Large intestine (tissue), 12 donors: ENCODE results near the gene PRDM12. TPM values are rescaled to one million over a fixed set of nuclear protein-coding genes. Genes with fewer than 3 reads are reported as not detected.

ENCODE experiments used
- DNase-seq, 2 donors: peaks; one replicate each; pipeline versions ENCODE4 v3.0.0 to v3.0.0-alpha.2; 2013
- H3K27ac ChIP-seq: one replicate; pipeline ENCODE4 v1.5.1; 2013; ENCODE audit warnings: low read length
- H3K27me3 ChIP-seq: 2 replicates; pipeline ENCODE4 v1.6.1; 2013; ENCODE audit warnings: low read length; ENCODE audit not compliant: control insufficient read depth, insufficient read depth
- H3K36me3 ChIP-seq: 2 replicates; pipeline ENCODE4 v1.6.1; 2013; ENCODE audit warnings: low read length; ENCODE audit not compliant: control insufficient read depth, insufficient read depth
- H3K4me1 ChIP-seq: one replicate; pipeline ENCODE4 v1.6.1; 2013; ENCODE audit warnings: low read length; ENCODE audit not compliant: control insufficient read depth, insufficient read depth
- H3K4me3 ChIP-seq: one replicate; pipeline ENCODE4 v1.5.1; 2013; ENCODE audit warnings: low read length
- H3K9me3 ChIP-seq: one replicate; pipeline ENCODE4 v1.6.1; 2013; ENCODE audit warnings: mild to moderate bottlenecking, low read depth, low read length, moderate library complexity; ENCODE audit not compliant: control insufficient read depth
- WGBS: methylation state at CpG from one replicate; pipeline ENCODE4 v1.1.5; 2013; ENCODE audit warnings: low lambda C conversion rate; ENCODE audit not compliant: insufficient coverage; 5-methylcytosine and 5-hydroxymethylcytosine counted together
- long read RNA-seq, 11 donors: transcript quantifications; one replicate each; lab custom pipeline, GENCODE V29; 2026
- polyA plus RNA-seq: library from polyadenylated mRNA; unstranded; fragments of 120-200 nt; gene quantifications from one replicate; pipeline ENCODE4 v1.2.1, GENCODE V29; 2013

PRDM12 gene
- 0.04 TPM for polyA plus RNA-seq
- long read RNA-seq, donor 1: 0 reads
- long read RNA-seq, donor 2: 0 reads
- long read RNA-seq, donor 3: 0 reads
- long read RNA-seq, donor 4: 0 reads
- long read RNA-seq, donor 5: 0 reads
- long read RNA-seq, donor 6: 0 reads
- long read RNA-seq, donor 7: 0 reads
- long read RNA-seq, donor 8: 0 reads
- long read RNA-seq, donor 9: 0 reads
- long read RNA-seq, donor 10: 0 reads
- long read RNA-seq, donor 11: 0 reads

GRCh38 chr9:130664251-130665028, at the start of gene PRDM12:
PRDM12 (plus strand) TSS chr9:130664594; CDS start chr9:130664654, 60 bp downstream.
- DNase-seq: no peak
- H3K27me3 ChIP-seq: peaks cover 94% of the 10 kb centered on the region
- no peak within 1 kb of the TSS for H3K27ac ChIP-seq
- H3K4me1 ChIP-seq: peaks cover 9% of the 10 kb centered on the region
- peaks cover 32% of the 10 kb centered on the region for H3K9me3 ChIP-seq
- no peaks in the 10 kb centered on the region for H3K36me3 ChIP-seq
- no peak within 1 kb of the TSS for H3K4me3 ChIP-seq
- whole genome bisulfite sequencing: no CpG with 5 or more reads among the region's 76 CpGs

GRCh38 chr9:130616451-130616850, 47.9 kb upstream of the PRDM12 start:
- H3K27me3 ChIP-seq: no peaks in the 10 kb centered on the region
- no CpG with 5 or more reads among the region's 10 CpGs for whole genome bisulfite sequencing
- H3K4me1 ChIP-seq: no peaks in the 10 kb centered on the region
- peaks cover 93% of the 10 kb centered on the region for H3K36me3 ChIP-seq
- DNase-seq: no peak
- no peak overlapping the region for H3K4me3 ChIP-seq
- no peaks in the 10 kb centered on the region for H3K9me3 ChIP-seq
- H3K27ac ChIP-seq: no peak overlapping the region

GRCh38 chr9:130623466-130623865, 40.9 kb upstream of the PRDM12 start:
- Histone ChIP-seq H3K4me3 (no peak overlapping the region), H3K9me3 (no peaks in the 10 kb centered on the region), H3K27me3 (no peaks in the 10 kb centered on the region), H3K36me3 (peaks cover 85% of the 10 kb centered on the region), H3K27ac (no peak overlapping the region), H3K4me1 (no peaks in the 10 kb centered on the region)
- no peak for DNase-seq
- 90% methylated on average over 2 of the region's 10 CpGs for WGBS

GRCh38 chr9:130624154-130624553, 40.2 kb upstream of the PRDM12 start:
- no peaks in the 10 kb centered on the region for H3K4me1 ChIP-seq
- peaks cover 82% of the 10 kb centered on the region for H3K36me3 ChIP-seq
- DNase-seq: no peak
- 83% methylated on average over 1 of the region's 4 CpGs for WGBS
- no peaks in the 10 kb centered on the region for H3K9me3 ChIP-seq
- no peaks in the 10 kb centered on the region for H3K27me3 ChIP-seq
- no peak overlapping the region for H3K4me3 ChIP-seq
- H3K27ac ChIP-seq: no peak overlapping the region

GRCh38 chr9:130626249-130626996, 38.0 kb upstream of the PRDM12 start:
- no peaks in the 10 kb centered on the region for H3K27me3 ChIP-seq
- H3K27ac ChIP-seq: no peak overlapping the region
- no peaks in the 10 kb centered on the region for H3K9me3 ChIP-seq
- H3K4me1 ChIP-seq: no peaks in the 10 kb centered on the region
- DNase-seq: no peak
- H3K36me3 ChIP-seq: peaks cover 82% of the 10 kb centered on the region
- WGBS: no CpG with 5 or more reads among the region's 21 CpGs
- H3K4me3 ChIP-seq: no peak overlapping the region

GRCh38 chr9:130627051-130627450, 37.3 kb upstream of the PRDM12 start:
- no CpG with 5 or more reads among the region's 10 CpGs for WGBS
- no peak for DNase-seq

GRCh38 chr9:130627896-130628792, 36.2 kb upstream of the PRDM12 start:
- no peak overlapping the region for H3K4me3 ChIP-seq
- no peaks in the 10 kb centered on the region for H3K9me3 ChIP-seq
- H3K27me3 ChIP-seq: no peaks in the 10 kb centered on the region
- no peak for DNase-seq
- H3K36me3 ChIP-seq: peaks cover 92% of the 10 kb centered on the region
- no peaks in the 10 kb centered on the region for H3K4me1 ChIP-seq
- H3K27ac ChIP-seq: no peak overlapping the region
- 80% methylated on average over 1 of the region's 23 CpGs for WGBS

More at GRCh38 chr9:130627051-130627450, 37.3 kb upstream of the PRDM12 start:
- Histone ChIP-seq H3K4me1 (no peaks in the 10 kb centered on the region), H3K9me3 (no peaks in the 10 kb centered on the region), H3K4me3 (no peak overlapping the region), H3K27ac (no peak overlapping the region), H3K36me3 (peaks cover 84% of the 10 kb centered on the region), H3K27me3 (no peaks in the 10 kb centered on the region)

- DNase-seq: no peak
- no peak overlapping the region for H3K4me3 ChIP-seq
- H3K27me3 ChIP-seq: no peaks in the 10 kb centered on the region
- no peaks in the 10 kb centered on the region for H3K9me3 ChIP-seq
- no peaks in the 10 kb centered on the region for H3K4me1 ChIP-seq
- H3K27ac ChIP-seq: no peak overlapping the region
- WGBS: 100% methylated on average over 1 of the region's 13 CpGs
- peaks cover 92% of the 10 kb centered on the region for H3K36me3 ChIP-seq
These were observed 34.8 kb upstream of the PRDM12 start for GRCh38 chr9:130629443-130630070.

GRCh38 chr9:130630071-130630450, 34.3 kb upstream of the PRDM12 start:
- Histone ChIP-seq H3K4me3 (no peak overlapping the region), H3K27ac (no peak overlapping the region), H3K9me3 (no peaks in the 10 kb centered on the region), H3K4me1 (no peaks in the 10 kb centered on the region), H3K36me3 (peaks cover 95% of the 10 kb centered on the region), H3K27me3 (no peaks in the 10 kb centered on the region)
- WGBS: no CpG with 5 or more reads among the region's 4 CpGs
- DNase-seq: no peak
